Ramos (cell line): ENCODE results near the gene NCAN.
"Not testable (repeated sequence)": the region's sequence is repeated elsewhere in the genome, so short reads cannot be mapped to it uniquely, and the experiment has no call there.

ENCODE experiments used
- in situ Hi-C: fragments of 300-500 bp; cut with MboI; formaldehyde crosslinking; loops from one replicate; pipeline ENCODE4 v1.14.3; 2022; ENCODE audit warnings: low sequenced_read_pairs; ENCODE audit not compliant: unreplicated experiment

Gene NCAN

DNA sequence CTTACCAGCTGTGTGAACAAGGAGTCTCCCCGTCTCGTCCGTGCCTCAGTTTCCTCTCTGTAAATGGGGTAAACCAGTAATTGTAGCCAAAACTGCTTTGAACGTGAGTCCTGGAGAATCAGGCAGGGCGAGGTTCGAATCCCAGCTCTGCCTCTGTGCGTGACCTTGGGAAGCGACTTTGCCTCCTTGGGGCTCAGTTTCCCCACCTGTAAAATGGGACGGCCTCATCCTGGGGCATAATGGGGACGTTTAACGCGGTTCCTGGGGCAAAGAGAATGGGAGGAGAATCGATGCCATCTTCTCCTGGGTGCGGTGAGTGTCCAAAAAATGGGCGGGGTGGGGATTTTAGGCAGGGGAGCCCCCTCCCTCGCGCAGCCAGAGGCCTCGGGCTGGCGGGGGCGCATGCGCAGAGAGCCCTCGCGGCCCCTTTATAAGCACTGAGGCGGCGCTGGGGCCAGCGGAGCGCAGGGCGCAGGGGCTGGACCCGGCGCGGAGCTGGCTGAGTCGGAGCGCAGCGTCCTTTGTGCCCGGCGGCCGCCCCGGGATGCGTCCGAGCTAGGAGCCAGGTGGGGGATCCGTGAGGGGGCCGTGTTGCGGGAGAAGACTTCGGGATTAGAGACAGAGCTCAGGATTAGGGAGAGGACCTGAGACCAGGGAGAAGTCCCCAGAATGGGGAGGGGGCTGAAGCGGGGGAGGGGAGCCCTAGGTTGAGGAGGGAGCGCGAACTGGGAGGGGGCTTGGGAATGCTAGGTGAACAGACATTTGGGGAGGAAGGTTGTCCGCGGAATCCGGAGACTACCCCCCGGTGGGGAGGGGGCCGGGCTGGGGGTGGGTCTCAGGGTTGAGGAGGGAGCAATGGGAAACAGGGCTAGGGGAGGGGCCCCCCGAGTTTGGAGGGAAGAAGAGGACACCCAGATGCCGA, at the start of gene NCAN:
Gene NCAN, plus strand, starts transcription at position 460 of the 922 bp plus-strand sequence. CDS start 4,996 bp downstream, outside the sequence.
- in situ Hi-C loops: no loop called here

DNA sequence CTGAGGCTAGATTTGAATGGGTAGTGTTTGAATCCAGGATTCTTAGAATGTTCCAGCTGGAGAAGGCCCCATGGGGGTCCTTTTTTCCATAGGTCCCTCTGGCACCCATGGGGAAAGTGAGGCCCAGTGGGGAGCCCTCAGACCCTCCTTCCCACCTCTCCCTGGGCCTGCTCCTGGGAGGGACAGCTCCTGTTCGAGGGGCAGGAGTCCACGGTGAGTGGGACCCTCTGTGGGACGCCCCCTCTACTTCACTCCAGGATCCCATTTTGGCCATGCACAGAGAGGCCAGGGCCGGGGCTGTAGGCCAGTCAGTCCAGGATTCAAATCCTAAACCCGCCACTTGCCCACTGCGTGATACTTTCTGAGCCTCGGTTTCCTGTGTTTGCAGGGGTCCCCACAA, 49.3 kb upstream of the NCAN start:
- in situ Hi-C loops: no loop called here

DNA sequence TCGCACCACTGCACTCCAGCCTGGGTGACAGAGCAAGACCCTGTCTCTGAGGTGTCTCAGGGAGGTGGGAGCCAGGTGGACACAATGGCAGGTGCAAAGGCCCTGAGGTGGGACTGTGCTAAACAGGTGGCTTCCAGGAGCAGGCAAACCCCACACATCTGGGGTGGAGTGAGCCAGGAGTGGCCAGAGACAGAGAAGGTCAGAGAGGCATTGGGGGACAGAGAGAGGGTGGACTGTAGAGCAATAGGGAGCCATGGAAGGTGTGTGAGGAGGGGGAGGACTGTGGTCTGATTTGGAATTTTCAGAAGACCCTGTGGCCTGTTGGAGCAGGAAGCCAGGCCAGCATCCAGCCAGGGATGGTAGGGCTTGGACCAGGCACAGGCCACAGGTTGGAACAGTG, 46.4 kb upstream of the NCAN start:
- in situ Hi-C loops: no loop called here

DNA sequence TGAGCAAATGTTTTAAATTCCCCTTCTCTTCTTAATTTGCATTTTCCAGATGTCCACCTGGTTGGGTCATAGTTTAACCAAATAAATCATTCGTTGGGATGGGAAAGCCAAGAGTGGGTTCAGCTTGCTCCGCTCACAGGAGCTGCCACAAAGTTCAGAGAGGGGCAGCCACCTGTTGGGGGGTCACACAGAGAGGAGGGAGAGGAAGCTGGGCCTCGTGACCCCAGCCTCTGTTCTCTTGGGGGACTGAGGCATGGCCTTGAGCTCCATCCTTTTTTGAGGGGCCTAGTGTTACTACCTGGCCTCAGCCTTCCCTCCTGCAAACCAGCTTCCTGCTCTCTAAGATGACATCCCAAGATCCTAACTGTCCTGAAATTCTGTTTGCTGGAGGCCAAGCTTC, 44.1 kb upstream of the NCAN start:
- in situ Hi-C loops: no loop called here

DNA sequence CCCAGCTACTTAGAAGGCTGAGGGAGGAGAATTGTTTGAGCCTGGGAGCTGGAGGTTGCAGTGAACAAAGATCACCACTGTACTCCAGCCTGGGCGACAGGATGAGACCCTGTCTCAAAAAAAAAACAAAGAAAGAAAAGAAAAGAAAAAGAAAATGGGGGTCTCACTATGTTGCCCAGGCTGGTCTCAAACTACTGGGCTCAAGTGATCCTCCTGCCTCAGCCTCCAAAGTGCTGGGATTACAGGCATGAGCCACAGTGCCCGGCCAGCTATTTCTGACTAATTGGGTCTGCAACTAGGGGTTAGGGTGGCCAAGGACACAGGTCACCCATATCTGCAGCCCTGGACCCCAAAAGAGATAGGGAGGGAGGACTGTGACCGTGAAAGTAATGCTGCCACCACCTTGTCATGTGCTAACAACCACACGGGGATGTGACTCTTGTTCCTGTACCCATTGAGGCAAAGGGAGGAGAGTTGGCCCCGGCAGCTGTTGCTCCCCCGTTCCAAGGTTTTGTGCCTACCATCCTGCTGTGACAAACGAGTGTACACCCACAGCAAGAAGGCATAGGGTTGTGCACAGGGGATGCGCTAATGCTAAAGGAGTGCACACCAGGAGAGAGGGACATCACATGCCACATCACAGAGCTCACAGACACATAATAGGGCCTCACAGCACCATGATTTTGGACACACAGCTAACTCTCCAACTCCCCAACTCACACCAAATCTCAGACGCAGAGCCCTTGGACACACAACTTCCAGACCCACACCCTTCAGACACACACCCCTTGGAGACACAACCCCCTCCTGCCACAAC, 42.3 kb upstream of the NCAN start:
- in situ Hi-C loops: no loop called here

DNA sequence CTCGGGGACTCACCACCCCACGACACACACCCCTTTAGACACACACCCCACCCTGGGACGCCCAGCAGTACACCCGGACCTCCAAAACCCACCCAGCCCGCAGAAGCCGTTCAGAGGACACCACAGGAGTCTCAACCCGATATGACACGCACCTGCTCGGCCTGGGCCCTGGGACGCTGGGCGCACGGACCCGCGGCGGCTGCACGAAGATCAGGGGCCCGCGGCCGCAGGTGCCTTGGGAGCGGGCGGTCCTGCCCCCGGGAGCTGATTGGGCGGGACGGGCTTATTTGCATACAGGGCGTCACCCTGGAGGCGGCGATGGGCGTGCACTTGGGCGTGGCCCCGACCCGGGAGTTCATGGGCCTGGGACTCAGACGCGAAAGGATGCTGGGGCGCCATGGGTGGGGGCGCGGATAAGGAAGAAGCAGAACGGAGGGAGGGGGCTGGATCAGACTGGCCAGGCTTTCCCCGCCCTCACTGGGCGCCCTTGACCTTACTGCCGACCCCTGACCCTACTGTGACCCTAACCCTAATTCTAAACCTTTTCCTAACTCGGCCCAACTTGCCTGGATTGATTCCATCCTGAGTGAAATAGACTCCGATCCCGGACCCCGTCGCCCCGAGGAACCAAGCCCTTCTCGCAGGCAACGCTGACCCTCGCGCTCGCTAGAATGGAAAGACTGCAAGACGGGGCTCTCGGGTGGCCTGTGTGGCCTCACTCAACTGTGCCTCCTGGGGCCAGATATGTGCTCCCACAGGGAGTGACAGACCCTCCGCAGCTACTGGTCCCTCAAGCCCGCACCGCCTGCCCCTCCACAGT, 41.5 kb upstream of the NCAN start, which contains the start of gene MEF2B:
Gene MEF2B, minus strand, starts transcription at position 211 of the 820 bp plus-strand sequence. CDS start 19,528 bp downstream, outside the sequence.
- in situ Hi-C loops: no loop called here

DNA sequence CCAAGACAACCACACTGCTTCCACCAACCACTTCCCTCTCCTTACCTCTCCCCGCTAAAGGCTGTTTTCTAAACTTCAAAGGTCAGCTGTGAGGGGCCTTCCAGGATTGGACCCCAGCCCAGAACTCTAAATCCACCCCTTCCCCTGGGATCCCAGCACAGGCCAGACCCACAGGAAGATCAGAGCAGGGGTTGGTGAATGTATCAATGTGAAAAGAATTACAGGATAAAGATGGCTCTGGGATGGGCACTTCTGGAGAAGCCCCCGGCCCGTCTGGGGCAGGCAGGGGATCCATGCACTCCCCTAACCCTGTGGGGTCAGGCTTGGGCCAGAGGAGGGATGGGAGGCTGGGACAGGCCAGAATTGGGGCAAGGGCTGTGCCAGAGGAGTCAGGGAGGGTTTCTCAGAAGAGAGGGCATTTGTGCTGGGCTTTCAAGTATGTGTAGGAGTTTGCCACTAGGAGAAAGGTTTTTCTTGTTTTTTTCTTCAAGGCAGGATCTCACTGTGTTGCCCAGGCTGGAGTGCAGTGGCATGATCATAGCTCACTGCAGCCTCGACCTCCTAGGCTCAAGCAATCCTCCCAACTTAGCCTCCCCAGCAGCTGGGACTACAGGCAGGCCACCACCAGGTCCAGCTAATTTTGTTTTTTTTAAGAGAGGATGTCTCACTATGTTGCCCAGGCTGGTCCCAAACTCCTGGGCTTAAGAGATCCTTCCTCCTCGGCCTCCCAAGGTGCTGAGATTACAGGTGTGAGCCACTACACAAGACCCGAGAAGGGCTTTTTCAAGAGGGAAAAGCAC, 40.7 kb upstream of the NCAN start:
- in situ Hi-C loops: no loop called here

DNA sequence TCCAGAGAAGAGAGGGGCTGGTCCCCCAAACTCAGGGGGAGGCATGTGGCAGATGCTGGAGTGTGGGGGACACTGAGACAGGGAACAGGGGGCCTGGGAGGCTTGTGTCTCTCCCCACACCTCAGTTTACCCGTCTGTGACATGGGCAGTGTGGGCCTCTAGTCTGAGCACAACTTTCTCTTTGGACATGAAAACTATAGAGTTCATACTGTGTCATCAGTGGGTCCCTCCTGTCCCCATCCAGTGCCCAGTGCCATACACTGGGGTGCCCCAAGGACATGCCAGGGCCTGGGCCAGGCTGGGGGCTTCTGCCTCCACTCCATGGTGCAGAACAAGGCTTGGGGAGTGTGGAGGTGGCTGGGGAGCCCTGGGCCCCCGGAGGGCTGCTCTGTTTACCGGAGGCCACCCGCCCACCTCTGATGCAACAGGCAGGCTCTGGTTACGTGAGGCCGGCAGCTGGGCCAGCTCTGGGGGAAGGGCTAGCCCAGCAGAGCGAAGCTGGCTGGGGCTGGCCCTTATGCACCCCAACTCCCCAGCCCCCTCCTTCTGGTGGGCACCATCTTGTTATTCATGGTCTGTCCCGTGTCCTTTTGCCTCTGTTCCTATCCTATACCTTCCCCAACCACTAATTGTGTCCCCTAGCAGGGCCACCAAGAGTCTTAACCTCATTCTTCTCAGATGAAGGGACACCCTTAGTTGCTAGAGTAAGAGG, 39.8 kb upstream of the NCAN start:
- in situ Hi-C loops: no loop called here

DNA sequence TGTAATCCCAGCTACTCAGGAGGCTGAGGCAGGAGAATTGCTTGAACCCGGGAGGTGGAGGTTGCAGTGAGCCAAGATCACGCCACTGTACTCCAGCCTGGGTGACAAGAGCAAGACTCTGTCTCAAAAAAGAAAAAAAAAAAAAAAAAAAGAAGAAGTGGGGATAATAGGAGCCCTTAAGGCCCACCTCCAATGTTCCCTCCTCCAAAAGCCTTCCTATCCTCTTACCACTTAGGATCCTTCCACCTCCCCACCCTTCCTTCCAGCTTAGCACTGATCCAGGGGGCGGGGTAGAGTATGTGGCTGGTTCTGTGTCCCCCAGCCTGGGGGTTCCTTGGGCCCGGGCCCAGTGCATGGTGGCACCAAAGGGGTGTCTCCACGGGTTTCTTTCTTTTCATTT, 38.5 kb upstream of the NCAN start:
- in situ Hi-C loops: not testable (repeated sequence)

DNA sequence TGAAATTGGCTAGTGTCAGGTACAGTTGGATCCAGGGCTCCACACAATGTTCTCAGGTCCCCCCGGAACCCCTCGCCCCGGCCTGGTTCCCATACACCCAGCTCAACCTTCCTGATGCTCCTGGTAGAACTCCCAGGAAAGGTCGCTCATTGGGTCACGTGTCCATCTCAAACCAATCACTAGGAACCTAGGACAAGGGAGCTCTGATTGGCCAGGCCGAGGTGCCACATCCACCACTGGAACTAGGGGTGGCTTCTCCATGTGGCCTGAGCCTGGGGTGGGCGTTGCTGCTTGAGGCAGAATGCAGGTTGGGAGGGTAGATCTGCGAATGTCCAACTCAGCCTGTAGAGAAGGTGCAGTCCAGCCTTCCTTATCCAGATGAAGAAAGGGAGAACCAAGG, 34.8 kb upstream of the NCAN start:
- in situ Hi-C loops: no loop called here

DNA sequence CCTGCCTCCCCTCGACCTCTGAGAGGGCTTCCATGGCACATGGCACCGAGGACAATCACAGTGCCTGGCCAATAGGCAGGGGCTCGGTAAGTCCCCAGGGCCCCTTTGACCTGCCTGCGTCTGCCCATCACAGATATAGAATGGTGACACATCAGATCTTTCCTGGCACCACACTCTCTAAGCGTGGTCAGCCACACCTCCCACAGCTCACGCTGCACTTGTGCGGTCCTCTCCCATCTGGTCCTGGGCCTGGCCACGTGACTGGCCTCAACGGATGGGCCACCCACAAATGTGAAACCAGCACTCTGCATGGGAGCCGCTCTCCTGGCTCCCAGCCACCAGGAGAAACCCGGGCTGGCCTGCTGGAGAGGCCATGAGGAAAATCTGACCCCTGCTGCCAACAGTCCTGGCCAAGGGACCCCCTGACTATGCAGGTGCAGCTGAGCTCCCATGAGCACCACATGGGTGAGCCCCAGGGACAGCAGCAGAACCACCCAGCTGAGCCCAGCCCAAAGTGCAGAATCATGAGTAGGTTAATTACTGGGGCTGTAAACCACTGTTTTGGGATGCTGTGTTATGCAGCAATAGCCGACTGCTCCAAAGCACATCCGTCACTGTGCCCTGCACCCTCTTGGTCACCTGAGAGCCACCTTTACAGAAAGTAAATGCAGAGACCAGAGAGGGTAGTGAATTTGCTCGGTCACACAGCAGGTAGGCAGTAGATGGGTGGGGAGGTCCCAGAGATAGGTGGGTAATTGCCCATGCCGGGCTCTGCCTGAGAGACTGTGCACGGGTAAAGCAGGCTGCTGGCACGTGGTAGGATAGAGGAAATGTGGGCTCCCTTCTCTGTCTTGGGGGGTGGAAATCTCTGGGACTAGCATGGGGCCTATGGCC, 32.0 kb upstream of the NCAN start:
- in situ Hi-C loops: loop anchor here (10.0 kb wide), 1 partner anchor 315 kb away; no protein-coding TSS in a partner anchor

DNA sequence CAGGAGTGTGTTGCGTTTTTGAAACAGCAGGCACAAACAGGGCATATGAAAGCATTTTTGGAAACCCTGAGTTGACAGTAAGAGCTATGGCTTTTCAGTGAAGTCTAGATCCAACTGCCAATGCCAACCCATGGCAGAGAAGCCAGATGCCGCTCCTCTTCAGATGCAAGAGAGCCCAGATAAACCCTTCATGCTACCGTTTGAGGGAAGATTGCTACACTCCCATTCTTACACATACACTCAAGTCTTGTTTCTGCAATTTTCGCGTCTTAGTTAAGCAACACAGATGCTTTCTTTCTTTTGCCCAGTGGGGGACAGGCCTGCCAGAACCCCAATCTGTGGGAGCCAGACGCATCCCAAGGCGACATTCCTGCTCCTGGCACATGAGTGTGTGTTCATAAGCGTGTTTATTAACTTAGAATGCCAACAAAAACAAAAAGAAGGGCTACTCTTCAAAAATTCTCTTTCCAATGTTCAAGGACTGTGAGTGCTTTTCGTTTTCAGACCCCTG, 30.2 kb upstream of the NCAN start:
- in situ Hi-C loops: loop anchor here (10.0 kb wide), 1 partner anchor 313 kb away; no protein-coding TSS in a partner anchor

DNA sequence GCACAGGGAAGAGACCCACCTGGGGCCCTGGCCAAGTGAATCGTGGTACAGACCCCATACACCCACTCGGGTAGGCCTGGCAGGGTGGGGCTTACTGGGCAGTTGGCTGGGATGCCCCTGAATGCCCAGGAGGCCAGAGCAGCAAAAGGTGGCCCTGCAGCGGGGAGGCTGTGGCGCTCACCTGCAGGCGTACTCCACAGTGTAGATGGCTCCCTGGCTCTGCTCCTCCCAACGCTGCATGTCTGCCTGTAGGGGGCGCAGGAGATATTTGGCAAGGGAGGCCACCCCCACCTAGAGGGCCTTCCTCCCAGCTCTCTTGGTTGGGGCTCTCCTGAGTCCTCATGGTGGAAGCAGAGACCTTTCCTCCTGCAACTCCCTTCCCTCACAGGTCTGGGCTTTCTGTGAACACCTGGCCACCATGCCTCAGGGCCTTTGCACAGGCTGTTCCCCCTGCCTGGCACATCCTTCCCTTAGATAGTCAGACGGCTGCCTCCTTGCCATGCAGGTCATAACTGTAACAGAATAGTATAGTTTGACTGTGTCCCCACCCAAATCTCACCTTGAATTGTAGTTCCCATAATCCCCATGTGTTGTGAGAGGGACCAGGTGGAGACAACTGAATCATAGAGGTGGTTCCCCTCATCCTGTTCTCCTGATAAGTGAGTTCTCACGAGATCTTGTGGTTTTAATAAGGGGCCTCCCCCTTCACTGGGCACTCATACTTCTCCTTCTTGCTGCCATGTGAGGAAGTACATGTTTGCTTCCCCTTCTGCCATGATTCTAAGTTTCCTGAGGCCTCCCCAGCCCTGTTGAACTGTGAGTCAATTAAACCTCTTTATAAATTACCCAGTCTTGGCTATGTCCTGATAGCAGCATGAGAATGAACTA, 25.7 kb upstream of the NCAN start:
- in situ Hi-C loops: loop anchor here (10.0 kb wide), 1 partner anchor 309 kb away; no protein-coding TSS in a partner anchor

DNA sequence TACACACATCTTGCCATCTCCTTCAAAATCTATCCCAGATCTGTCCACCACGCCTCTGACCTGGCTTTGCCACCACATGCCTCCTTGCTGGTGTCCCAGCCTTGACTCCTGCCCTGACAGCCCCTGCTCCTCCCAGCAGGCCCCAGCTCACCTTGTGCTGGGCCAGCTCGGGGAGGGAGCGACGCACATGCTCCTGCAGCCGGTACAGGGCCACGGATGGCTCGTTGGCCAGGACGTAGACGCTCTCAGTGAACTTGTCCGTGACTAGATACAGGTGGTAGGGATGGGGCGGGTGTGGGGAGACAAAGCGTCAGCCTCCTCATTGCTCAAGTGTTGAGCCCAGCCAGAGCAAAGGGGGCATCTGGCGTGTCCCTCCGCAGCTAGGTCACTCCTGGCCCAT, 25.0 kb upstream of the NCAN start:
- in situ Hi-C loops: loop anchor here (10.0 kb wide), 1 partner anchor 308 kb away; no protein-coding TSS in a partner anchor

DNA sequence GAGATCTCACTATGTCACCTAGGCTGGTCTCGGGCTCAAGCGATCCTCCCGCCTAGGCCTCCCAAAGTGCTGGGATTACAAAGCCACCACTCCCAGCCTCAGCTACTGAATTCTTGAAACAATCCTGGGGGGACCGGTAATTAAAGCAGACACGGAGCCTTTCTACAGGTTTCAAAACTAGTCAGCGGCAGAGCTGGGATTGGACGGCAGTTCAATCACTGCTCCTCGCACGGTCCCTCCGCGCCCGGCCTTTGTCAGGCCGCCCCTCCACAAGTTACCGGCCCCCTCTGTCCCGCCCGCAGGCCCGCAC, 20.0 kb upstream of the NCAN start:
- in situ Hi-C loops: no loop called here

DNA sequence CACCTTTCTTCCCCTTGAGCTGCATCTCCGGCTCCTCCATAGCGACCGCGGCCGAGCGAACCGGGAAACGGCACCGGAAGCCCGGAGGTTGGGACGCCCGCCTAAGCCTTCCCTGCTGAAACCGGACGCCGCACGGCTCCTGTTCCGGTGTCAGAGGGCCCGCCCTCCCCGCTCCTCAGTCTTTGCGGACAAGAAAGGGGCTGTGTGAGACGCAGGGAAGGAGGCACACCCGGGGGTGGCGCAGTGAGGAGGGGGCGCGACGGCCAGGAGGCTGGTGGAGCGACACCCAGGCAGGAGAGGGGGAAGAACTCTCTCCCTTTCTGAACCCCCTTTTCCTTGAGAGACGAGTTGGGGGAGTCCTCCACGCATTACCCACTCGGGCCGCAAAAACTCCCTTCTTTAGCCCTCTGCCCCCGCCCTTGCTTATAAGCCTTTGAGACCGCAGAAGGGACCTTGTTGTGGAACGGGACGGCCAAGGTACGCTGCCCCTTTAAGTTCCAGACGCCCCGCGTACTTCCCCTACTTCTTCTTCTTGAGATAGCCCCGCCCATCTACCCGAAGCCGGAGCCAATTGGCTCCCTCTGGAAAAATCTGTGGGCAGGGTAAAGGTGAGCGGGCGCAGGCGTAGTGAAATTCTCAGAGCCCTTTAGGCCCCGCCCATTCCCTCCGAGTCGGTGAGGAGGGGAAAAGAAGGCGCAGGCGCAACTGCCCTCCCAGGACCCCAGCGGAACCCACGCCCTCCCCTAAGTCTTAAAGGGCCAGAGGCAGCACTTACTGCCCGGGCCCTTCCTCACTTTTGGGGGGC, 19.5 kb upstream of the NCAN start, which contains the start of the genes BORCS8 and RFXANK:
Gene BORCS8, minus strand, starts transcription at position 75 of the 805 bp plus-strand sequence. Its CDS starts 35 bp downstream, at position 40.
Gene RFXANK, plus strand, starts transcription at position 181 of the 805 bp plus-strand sequence. CDS start 1,689 bp downstream, outside the sequence.
- in situ Hi-C loops: no loop called here
